GM19452 (cell line): ENCODE results near the gene MAML2.

Experiments
- ATAC-seq: cut with Tn5 transposase; IDR thresholded peaks from one replicate; pipeline ENCODE4 v1.9.1; 2021; ENCODE audit not compliant: unreplicated experiment

The MAML2 gene

GRCh38 chr11:96021901-96022650 is 320.9 kb downstream of the MAML2 start:
- no peak for ATAC-seq

GRCh38 chr11:96019810-96020747 is 322.9 kb downstream of the MAML2 start:
- ATAC-seq = no peak

- ATAC-seq = no peak
Observed at GRCh38 chr11:96019281-96019680, 323.7 kb downstream of the MAML2 start.

- no peak for ATAC-seq
Observed at GRCh38 chr11:96017856-96018255, 325.1 kb downstream of the MAML2 start.

- ATAC-seq = no peak
Observed at GRCh38 chr11:96016978-96017502, 326.0 kb downstream of the MAML2 start.

GRCh38 chr11:96015906-96016565 is 327.0 kb downstream of the MAML2 start:
- no peak for ATAC-seq

GRCh38 chr11:96014217-96014616 is 328.8 kb downstream of the MAML2 start:
- no peak for ATAC-seq

- ATAC-seq = no peak
Observed at GRCh38 chr11:96013461-96014213, 329.4 kb downstream of the MAML2 start.

- ATAC-seq = peak; percentile 86
Observed at GRCh38 chr11:96012086-96012824, 330.7 kb downstream of the MAML2 start.

GRCh38 chr11:96010683-96011082 is 332.3 kb downstream of the MAML2 start:
- no peak for ATAC-seq

GRCh38 chr11:96008161-96008720 is 334.8 kb downstream of the MAML2 start:
- ATAC-seq = no peak

GRCh38 chr11:96006037-96006436 is 337.0 kb downstream of the MAML2 start:
- no peak for ATAC-seq

- ATAC-seq = no peak
Observed at GRCh38 chr11:96004862-96005261, 338.1 kb downstream of the MAML2 start.

- no peak for ATAC-seq
Observed at GRCh38 chr11:96002754-96003290, 340.2 kb downstream of the MAML2 start.

GRCh38 chr11:96002339-96002738 is 340.7 kb downstream of the MAML2 start:
- ATAC-seq = no peak

- no peak for ATAC-seq
Observed at GRCh38 chr11:96001037-96001436, 342.0 kb downstream of the MAML2 start.

- ATAC-seq = no peak
Observed at GRCh38 chr11:95999711-96000406, 343.1 kb downstream of the MAML2 start.

GRCh38 chr11:95996621-95997235 is 346.3 kb downstream of the MAML2 start:
- ATAC-seq = no peak
